Subcutaneous adipose tissue (tissue), 4 donors: Measurements from ENCODE around the gene ARID1A. TPM values are rescaled to one million over a fixed set of nuclear protein-coding genes. Genes with fewer than 3 reads are reported as not detected.

ENCODE experiments used
- total RNA-seq, 4 donors: library from RNA; depleted of rRNA; stranded (reverse); fragments of >200 nt; gene quantifications; one replicate each; pipeline ENCODE4 v1.1.0, GENCODE V29; 2016
- TF ChIP-seq, protein P1 (sequence below): fragments of 450-650 bp; IDR thresholded peaks from one replicate; pipeline ENCODE4 v1.5.1; 2016; ENCODE audit warnings: low read depth, mild to moderate bottlenecking, control low read depth, antibody characterized with exemption, moderate library complexity

The ARID1A gene
- total RNA-seq, 4 donors from 2014 or later = 25.1 to 50.7 (median 31.3) TPM

DNA sequence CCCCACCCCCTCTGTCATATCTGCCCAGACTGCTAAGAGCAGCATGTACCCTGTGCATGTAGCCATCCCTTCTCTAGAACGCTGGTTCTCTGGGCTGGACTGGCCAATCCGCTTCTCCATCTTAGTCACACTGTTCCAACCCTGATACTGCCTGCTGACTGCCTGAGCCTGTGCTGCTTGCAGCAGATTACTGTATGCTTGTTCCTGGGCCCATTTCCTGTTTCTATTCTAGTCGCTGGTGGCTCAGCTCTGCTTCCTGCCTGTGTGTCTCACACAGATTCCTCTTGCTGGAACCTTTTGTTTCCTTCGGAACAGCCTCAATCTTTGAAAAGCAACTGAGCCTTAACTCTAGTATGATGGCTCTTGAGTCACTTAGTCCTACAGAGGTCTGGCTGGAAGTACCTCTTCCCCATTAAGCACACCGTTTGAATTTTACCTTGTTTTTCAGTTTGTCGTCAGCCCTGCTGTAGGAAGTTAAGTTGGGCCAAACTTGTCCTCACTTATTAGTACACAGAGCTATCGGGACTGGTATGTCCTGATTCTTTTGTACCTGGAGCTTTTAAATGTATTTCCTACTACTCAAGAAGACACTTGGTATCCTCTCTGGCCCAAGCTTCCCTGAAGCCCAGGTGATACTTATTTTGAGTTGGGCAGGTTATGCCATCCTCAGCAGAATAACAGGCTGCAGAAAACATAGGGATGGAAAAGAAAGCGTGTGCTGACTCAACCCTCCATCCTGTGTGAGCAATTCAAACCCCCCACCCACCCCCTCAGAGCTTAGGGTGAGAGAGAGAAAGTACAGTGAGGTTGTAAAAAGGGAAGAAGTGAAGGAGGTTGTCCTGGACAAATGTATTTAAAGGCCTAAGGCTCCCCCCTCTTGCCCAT, 48.5 kb downstream of the ARID1A start:
- TF ChIP-seq, protein P1, sequence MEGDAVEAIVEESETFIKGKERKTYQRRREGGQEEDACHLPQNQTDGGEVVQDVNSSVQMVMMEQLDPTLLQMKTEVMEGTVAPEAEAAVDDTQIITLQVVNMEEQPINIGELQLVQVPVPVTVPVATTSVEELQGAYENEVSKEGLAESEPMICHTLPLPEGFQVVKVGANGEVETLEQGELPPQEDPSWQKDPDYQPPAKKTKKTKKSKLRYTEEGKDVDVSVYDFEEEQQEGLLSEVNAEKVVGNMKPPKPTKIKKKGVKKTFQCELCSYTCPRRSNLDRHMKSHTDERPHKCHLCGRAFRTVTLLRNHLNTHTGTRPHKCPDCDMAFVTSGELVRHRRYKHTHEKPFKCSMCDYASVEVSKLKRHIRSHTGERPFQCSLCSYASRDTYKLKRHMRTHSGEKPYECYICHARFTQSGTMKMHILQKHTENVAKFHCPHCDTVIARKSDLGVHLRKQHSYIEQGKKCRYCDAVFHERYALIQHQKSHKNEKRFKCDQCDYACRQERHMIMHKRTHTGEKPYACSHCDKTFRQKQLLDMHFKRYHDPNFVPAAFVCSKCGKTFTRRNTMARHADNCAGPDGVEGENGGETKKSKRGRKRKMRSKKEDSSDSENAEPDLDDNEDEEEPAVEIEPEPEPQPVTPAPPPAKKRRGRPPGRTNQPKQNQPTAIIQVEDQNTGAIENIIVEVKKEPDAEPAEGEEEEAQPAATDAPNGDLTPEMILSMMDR = no peak

DNA sequence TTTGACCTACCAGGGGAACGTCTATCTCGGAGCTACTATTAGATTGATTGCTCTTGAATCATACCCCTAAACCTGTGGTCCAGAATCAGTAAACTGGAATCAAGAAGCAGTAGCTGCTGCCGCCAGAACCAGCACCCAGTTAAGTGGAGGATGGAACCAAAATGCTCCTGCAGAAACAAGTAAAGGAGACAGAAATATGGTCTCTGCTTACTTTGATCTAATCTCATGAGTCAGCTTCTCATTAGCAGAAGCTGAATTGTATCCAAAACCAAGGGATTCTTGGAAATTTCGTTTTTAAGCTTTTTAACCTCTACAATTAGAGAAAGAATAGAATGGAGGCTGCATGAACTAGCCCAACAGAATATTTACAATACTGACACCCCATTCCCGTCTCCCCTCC, 49.4 kb downstream of the ARID1A start:
- TF ChIP-seq, protein P1 = no peak

DNA sequence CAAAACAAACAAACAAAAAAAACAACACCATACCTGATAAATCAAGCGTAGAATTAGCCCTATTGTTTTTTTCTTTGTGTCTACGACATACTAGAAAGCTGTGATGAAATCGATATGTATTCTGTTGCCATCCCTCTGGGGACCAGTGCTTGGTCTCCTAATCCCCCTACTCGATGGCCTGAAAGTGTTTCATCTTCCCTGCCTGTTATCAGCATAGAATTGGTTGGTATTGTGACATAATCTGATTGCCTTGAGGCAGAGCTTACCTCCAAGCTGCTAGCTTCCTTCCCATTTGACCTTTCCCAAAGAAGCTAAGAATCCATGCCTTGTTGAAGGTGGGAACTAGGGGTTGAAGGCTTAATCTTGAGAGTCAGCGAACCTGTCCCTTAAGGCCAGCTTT, 51.2 kb downstream of the ARID1A start:
- TF ChIP-seq, protein P1 = no peak

DNA sequence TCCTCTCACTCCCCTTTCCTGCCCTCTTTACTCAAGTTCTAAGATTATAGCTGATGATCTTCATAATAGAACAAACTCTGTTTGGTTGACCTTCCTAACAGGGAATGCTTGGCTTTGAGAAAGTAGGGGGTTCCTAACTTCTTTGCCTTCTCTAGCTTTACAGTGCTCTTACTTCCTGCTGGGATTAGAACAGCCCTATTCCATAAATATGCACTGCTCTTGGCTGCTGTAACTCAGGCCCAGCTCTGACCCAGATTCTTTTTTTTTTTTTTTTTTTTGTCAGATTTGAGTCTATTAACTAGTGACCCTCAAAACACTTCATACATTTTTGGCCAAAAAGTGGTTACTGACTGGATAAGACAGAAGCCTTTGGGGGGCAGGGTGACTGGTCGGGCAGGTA, 52.5 kb downstream of the ARID1A start:
- TF ChIP-seq, protein P1 = no peak

DNA sequence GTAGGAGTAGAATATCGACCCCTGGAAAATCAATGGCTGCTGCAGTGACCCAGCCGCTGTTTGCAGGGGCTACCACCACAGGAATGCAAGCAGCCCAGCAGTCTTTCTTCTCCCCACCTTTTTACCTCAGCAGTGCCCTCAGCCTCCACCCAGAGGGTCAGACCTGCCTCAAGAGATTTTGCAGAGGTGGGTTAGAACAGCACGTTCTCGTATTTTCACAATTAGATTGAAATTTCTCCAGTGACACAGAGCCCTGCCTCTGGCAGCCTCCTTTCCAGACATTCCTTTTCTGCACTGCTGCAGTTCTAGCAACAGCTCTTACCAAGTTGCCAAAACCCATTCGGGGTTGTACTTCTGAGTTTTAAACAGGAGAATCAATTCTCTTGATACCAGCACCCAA, 53.6 kb downstream of the ARID1A start:
- TF ChIP-seq, protein P1 = no peak

DNA sequence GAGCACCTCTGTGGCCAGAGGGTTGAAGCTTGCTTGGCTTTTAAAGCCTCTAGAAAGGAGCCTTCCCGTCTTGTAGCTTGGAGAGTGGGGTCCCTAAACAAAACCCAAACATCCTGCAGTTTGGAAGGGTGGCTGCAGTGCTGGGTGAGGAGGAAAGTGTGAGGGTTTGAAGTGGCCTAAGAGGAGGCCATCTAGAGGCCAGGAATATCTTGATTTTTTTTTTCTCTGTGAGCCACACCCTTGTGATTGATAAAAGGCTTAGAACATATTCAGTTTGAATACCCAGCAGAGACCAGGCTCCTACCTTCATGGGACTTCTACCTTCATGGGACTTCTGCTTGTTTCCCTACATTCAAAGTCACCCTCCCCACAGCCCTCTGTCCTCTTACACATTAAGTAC, 54.6 kb downstream of the ARID1A start:
- TF ChIP-seq, protein P1 = no peak

DNA sequence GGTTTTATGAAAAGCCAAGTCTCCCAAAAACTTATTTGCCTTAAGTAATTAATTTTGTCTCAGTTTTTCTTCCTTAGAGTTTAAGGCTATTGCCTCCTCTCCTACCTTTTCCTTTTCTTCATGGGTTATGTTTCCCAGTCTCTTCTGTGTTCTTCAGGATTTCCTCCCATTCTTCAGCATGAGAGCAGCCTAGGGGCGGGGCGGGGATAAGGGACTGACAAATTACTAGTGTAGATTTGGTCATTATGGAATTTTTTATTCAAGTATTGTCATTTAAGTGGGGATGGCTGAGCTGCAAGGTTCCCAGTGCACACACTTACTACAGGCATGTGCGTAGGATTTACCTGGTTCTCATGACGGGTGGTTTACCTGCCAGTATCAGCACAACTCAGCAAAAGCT, 56.7 kb downstream of the ARID1A start:
- TF ChIP-seq, protein P1 = no peak
